Inferior parietal cortex (tissue), 1 donor: ENCODE measurements around the gene DPPA3.
"Not testable (repeated sequence)": the region's sequence is repeated elsewhere in the genome, so short reads cannot be mapped to it uniquely, and the experiment has no call there.

ENCODE experiments used
- DNase-seq: peaks from one replicate; pipeline ENCODE4 v3.0.0-alpha.2; 2016; ENCODE audit errors: extremely low spot score

DPPA3 gene

GRCh38 chr12:7730984-7731383 is 19.8 kb downstream of the DPPA3 start:
- DNase-seq, result not testable (repeated sequence)

- DNase-seq, result no peak
These were observed 20.3 kb downstream of the DPPA3 start for GRCh38 chr12:7731486-7731885.

GRCh38 chr12:7732993-7733392 is 21.8 kb downstream of the DPPA3 start:
- no peak for DNase-seq

- DNase-seq, result no peak
These were observed 36.0 kb downstream of the DPPA3 start, which contains the start of gene CLEC4C for GRCh38 chr12:7747246-7747645. TSS of gene CLEC4C (minus strand) at chr12:7747375. CDS start at chr12:7747348, 27 bp downstream.

- DNase-seq, result no peak
These were observed 37.6 kb downstream of the DPPA3 start for GRCh38 chr12:7748852-7749251.

GRCh38 chr12:7749442-7749841 is 38.2 kb downstream of the DPPA3 start:
- no peak for DNase-seq

- no peak for DNase-seq
These were observed 39.1 kb downstream of the DPPA3 start for GRCh38 chr12:7750350-7750749.

- DNase-seq, result no peak
These were observed 40.2 kb downstream of the DPPA3 start for GRCh38 chr12:7751394-7751793.

- not testable (repeated sequence) for DNase-seq
These were observed 41.0 kb downstream of the DPPA3 start for GRCh38 chr12:7751941-7752922.

GRCh38 chr12:7755668-7756067 is 44.4 kb downstream of the DPPA3 start:
- not testable (repeated sequence) for DNase-seq

- DNase-seq, result no peak
These were observed 45.8 kb downstream of the DPPA3 start for GRCh38 chr12:7756993-7757392.

GRCh38 chr12:7758766-7759140 is 47.5 kb downstream of the DPPA3 start:
- DNase-seq, result no peak
